HG02610 (cell line): Measurements from ENCODE around the gene ANGPTL7.
"Not testable (repeated sequence)": the region's sequence is repeated elsewhere in the genome, so short reads cannot be mapped to it uniquely, and the experiment has no call there.

Experiments used
- ATAC-seq: cut with Tn5 transposase; IDR thresholded peaks from one replicate; pipeline ENCODE4 v1.9.1; 2021; ENCODE audit warnings: mild to moderate bottlenecking, moderate library complexity; ENCODE audit not compliant: unreplicated experiment

ANGPTL7 gene

DNA sequence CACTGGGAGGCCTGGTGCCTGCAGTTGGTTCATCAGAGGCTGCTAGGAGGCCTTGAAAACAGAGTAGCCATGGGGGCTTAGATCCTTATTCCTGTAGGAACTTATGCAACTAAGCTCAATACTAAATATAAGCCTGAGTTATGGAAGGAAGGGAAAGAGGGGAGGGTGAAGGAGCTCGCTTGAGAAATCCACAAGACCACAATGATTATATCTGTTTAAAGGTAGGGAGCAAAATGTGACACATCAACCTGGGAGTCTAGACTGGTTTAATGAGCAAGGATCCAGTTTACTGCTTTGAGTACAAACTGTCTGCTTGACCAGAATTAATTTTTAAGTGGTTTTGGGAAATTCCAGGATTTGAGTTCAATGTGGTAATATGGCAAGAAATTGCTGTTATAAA, 20.4 kb upstream of the ANGPTL7 start:
- no peak for ATAC-seq

DNA sequence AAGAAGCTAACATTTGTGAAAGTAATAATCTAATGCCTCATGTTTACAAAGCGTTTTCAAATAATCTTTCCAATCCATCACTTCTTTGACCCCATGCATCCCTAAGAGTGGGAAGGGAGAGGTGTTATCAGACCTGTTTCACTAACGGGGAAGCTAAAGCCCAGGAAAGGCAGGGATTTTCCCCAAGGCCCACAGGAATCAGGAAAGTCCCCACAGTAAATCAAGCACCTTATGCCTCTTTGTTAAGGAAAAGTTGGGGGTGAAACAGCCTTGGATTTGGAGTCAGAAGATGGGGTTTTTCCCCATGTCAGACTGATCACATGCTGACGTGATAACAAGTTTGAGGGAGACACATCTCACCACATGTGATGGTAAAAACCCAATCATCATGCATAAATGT, 20.0 kb upstream of the ANGPTL7 start:
- no peak for ATAC-seq

DNA sequence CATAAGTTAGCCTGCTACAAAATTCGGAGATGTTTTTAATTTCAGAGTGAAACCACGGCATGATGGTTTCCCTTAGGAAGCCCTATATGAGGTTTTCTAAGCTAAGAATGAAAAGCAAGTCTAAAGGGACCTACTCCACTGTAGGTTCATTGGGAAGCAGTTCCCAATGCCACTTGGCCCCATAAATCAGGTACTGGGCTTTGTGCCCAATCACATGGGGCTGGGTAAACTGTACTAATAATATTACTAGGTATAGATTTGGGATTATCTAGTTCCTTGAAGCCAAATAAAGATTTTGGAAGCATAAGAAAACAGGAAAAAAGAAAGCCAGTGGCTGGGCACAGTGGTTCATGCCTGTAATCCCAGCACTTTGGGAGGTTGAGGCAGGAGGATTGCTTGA, 19.1 kb upstream of the ANGPTL7 start:
- no peak for ATAC-seq

DNA sequence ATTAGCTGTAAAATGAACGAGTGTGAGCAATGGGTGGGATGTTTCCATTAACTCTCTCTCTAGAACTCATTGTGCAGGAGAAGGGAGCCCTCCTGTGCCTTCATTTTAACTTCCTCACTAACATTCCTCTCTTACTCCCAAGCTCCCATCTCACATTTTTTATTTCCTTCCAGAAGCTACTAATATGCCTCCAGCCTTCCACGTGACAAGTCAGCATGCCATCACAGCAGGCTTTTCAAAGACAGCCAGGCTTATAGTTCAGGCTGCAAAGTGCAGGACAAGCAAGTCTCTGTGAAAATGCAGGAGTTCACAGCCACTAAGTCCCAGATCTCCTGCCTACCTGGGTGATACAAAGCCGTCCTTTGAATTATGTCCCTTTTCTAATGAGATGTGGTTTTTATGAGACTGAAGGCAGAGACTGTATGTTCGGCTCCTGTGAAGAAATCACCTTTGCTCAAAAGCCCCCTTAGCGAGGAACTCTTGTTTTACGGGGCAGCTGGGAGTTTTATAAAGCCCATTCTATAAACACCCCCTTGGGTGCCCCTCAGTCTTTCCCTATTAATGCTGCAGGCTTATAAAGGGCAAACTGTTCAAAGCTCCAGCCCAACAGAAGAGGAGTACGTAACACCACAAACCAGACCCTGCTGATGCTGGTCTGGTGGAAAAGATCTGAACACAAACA, 14.8 kb upstream of the ANGPTL7 start:
- ATAC-seq = no peak

DNA sequence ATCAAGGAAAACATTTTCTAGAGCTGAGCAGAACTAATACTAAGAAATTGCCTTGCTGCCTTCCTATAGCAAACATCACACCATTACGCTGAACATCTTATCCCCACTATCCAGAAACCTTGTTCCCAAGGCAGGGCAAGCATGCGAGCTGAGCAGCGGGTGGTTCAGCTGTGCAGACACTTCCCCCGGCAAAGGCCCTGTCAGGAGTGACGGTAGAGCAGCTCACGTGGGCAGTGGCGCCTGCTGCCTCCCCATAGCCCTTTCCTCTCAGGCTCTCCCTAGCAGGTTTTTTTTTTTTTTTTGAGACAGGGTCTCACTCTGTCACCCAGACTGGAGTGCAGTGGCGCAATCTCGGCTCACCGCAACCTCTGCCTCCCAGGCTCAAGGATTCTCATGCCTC, 13.7 kb upstream of the ANGPTL7 start:
- ATAC-seq = no peak

DNA sequence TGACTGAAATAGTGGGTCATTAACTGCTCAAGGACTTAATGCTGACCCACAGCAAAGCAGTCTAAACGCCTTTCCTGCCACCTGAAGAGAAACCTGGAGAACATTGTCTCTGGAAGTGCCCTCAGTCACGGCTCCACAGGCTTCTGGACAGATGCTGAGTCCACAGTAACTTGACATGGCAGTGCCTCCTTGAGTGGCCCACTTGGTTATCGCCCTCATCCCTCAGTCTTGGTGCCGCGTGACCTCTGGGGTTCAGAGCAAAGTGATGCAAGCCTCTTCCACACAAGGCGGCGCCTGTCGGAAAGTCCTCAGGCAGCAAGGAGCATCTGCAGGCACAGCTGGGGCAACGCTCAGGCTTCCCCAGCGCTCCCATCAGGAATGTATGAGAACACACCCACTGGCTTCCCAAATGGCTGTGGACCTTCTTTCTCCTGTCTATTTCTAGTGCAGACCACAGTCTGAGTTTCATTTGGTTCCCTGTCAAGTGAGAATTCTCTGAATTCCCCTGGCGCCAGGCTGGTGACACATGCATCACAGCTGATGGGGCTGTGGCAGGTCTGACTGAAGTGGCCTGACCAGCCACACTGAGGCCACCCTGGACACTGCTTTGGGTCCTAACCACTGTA, 13.0 kb upstream of the ANGPTL7 start:
- no peak for ATAC-seq

DNA sequence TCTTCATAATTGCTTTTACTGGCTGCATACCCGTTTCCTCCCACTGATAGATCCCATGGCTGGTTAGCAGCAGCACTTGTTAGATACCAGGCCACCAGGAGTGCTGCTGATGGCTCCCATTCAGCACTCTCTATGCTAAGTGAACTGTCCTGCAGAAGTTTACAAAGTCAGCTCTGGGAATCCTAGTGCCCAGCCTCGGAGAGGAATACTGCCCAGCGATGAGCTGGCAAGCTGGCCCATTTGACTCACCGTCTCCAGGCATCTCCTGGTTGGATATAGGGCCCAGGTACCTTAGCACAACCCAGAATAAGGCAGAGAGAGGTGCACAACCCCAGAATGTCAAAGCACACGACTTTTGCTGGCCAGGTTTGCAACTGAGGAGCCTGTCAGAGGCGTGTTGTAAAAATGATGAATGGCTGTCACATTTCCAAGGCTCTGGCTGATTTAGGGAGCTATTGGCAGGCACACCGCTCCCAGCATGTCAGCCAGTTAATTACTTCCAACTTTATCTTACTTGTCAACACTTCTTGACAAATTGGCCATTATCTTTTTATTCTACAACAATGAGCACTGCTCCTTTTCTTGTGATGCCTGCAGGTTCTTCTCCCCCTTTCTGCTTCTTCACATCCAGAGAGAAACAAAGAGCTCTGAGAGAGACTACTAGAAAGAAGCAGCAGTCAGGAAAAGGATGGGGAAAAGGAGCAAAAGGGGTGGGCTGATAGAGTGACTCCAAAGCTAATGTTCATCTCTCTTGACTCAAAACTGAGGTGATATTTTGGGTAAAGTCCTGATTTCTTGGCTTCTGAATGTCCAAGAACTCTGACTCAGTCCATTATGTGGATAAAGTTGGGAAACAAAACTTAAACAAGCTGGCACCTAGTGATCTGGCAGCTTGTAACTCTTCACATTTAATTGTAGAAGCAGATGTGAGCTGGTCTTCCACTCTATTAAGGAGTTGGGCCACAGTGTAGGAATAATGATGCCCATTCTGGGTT, 10.8 kb upstream of the ANGPTL7 start:
- ATAC-seq = no peak

DNA sequence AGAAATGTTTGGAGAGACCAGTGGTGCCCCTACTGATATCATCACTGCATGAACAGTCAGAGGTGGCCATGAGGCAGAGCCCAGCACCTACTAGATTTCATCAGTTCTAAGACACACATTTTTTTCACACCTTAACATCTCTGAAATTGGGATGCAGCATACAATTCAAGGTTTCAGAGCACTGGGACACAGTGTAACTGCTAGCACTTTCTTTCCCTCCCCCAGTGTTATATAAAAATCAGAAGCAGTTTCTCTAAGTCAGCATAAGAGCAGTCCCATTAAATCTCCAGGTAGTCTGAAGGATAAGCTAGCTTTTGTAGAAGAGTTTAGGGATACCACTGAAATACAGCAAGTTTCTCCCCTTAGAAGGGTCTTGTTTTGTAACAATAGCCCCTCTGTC, 10.0 kb upstream of the ANGPTL7 start:
- ATAC-seq = no peak

DNA sequence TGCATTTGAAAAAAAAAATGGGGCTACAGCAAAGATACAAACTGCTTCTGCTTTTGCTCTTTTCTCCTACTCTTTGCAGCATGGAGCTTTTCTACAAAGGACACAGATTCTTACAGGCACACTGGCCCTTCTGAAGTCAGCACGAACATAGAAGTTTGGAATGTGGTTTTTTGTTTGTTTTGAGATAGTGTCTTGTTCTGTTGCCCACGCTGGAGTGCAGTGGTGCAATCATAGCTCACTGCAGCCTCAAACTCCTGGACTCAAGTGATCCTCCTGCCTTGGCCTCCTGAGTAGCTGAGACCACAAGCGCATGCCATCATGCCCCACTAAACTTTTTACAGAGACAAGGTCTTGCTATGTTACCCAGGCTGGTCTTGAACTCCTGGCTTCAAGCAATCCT, 9.4 kb upstream of the ANGPTL7 start:
- not testable (repeated sequence) for ATAC-seq

DNA sequence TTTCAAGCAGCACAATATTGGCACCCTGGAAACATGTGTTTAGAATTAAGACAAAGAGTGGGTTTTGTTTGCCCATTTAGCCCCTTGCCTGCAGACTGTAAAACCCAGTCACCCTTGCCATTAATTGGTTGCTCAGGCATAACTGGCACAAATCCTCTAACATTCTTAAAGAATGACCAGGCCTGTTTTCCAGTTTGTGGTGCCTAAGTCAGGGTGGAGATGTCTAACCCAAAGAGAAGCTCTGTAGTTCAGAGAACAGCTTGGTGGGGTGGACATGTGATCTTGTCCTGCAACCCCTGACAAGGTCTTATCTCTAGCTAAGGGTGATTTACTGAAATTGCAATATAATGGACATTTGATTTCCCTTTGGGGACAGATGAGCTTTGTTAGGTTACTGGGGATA, 8.8 kb upstream of the ANGPTL7 start:
- no peak for ATAC-seq

DNA sequence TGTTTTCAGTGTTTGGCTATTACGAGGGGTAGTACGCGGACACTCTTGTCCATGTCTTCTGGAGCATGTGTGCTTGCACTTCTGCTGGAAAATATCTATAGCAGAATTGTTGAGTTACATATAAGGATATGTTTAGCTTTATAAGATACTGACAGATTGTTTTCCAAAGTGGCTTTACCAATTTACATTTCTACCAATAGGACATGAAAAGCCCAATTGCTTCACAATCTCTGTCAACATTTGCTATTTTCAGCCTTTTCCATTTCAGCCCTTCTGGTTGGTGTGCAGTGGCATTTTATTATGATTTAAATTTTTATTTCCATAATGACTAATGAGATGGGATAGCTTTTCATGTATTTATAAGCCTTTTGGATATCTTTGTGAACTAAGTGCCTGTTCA, 6.3 kb upstream of the ANGPTL7 start:
- ATAC-seq = no peak

DNA sequence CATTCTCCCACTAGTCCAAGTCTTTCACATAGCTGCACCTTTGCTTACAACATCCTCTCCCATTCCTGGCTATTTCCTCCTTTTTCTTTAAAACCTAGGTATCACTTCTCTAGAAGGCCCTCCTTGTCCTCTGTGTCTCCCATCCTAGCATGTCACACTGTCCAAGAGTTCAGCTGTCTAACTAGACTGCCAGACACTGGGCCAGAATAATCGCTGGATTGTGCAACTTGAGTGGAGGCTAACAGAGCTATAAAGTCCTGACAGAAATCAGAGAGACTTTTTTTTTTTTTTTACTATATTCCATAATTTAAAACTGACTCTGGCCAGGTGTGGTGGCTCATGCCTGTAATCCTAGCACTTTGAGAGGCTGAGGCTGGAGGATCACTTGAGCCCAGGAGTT, 4.2 kb upstream of the ANGPTL7 start:
- no peak for ATAC-seq

DNA sequence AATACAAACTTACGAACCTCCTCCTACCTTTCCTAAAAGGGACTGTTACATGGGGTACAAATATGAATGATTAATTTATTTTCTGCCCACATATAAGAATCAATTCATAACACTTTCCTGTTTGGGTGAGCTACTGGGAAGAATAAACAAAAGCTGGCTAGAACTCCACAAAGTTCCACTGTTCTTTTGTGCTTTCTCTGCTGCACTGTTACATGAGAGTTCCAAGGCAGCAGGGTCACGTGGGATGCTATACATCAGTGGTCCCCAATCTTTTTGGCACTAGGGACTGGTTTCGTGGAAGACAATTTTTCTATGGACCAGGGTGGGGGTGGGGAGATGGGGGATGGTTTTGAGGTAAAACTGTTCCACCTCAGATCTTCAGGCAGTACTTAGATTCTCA, 2.2 kb upstream of the ANGPTL7 start:
- ATAC-seq = no peak

DNA sequence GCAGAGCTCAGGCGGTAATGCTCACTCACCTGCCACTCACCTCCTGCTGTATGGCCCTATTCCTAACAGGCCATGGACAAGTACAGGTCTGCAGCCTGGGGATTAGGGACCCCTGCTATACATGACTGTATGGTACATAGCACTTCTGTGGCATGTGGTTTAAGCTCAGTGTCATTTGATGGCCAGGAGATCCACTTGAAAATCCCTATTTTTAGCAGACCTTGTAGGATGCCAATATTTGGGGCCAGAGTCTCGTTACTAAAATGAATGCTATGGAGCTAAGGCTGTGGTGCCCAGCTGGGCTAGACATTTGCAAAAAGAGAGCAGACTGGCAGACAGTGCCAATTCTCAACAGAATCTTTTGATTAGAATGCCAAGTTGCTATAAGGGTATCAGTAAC, 1.7 kb upstream of the ANGPTL7 start:
- ATAC-seq = no peak

DNA sequence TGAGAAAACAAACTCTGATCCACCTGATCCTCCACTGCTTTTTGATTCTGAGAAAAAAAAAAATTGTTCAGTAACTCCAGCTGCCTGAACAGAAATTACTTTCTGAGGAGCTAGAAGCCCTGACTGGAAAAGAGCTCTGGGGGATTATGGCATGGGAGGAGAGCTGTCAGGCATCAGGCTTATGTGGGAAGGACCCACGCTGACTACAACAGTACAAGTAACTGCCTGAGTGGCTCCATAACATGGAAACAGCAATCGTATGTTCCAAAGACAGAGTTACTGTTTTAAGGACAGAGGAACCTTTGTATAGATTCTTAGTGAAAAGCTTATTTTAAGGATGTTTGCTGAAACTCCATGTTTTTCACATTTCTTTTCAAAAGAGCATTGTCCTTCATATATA, 1.2 kb upstream of the ANGPTL7 start:
- no peak for ATAC-seq

DNA sequence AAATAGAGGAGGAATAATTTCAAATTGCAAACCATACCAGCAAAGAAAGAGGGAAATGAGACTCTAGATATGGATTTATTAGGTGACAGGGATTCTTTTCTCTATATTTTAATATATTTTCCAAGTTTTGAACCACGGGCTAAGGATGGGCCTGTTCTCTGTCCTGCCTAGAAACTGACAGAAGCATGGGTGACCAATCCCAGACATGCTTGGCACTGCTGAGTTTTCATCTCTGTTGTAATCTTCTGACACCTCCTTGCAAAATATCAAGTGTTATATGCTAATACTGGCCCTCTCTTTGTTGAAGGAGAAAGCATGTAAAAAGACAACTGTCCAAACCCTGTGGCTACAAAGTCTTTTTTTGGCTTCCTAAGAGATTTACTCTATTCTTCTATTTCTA, 774 bp upstream of the ANGPTL7 start:
- no peak for ATAC-seq

DNA sequence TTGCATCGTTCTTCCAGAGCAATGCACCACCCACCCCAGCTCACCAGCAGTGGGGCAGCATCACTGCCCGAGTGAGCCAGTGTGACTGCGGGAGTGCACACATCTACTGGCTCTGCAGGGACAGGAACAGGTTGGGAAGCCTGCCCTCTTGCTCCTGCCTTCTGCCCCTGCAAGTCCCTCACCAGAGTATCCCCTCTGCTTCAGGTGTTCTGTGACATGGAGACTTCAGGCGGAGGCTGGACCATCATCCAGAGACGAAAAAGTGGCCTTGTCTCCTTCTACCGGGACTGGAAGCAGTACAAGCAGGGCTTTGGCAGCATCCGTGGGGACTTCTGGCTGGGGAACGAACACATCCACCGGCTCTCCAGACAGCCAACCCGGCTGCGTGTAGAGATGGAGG, 4.2 kb downstream of the ANGPTL7 start:
- no peak for ATAC-seq

DNA sequence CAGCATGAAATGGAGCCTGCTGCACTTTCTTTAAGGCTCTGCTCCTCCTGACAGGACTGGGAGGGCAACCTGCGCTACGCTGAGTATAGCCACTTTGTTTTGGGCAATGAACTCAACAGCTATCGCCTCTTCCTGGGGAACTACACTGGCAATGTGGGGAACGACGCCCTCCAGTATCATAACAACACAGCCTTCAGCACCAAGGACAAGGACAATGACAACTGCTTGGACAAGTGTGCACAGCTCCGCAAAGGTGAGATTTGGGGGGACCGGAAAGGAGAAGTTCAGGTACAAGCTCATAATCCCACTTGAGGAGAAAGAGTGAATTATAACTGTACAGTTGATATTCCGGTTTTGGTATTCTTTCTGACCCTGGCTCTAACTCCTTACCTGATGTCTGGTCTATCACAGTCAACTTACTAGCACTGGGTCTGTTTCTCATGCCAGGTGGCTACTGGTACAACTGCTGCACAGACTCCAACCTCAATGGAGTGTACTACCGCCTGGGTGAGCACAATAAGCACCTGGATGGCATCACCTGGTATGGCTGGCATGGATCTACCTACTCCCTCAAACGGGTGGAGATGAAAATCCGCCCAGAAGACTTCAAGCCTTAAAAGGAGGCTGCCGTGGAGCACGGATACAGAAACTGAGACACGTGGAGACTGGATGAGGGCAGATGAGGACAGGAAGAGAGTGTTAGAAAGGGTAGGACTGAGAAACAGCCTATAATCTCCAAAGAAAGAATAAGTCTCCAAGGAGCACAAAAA, 5.4 kb downstream of the ANGPTL7 start:
- no peak for ATAC-seq

DNA sequence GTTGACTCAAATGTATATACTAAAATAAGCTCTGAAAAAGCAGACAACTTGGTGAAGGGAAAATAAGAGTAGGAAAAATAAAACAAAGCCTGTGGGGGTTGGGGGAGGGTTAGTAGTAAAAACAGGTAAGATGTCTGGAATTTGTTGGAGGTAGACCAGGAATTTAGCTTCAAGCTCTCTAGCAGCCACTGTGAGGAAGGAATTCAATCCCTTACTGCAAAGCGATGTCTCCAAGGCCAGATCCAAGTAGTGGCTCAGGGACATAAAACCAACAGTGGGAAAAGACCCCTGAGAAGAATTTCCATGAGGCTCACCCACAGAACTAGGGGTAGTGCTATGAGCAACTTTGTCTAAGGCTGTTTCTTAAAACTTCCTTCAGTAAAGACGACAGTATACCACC, 7.8 kb downstream of the ANGPTL7 start:
- no peak for ATAC-seq

DNA sequence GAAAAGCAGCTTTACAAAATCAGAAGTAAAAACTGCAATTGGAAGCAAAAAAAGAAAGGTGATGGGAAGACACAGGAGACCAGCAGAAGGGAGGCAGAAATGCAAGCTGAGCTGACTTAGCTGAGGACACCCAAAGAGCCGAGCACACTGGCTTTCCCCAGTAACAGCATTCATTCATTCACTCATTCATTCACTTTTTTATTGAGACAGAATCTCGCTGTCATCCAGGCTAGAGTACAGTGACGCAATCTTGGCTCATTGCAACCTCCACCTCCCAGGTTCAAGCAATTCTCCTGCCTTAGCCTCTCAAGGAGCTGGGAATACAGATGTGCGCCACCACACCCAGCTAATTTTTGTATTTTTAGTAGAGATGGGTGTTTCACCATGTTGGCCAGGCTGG, 8.2 kb downstream of the ANGPTL7 start:
- ATAC-seq = no peak

DNA sequence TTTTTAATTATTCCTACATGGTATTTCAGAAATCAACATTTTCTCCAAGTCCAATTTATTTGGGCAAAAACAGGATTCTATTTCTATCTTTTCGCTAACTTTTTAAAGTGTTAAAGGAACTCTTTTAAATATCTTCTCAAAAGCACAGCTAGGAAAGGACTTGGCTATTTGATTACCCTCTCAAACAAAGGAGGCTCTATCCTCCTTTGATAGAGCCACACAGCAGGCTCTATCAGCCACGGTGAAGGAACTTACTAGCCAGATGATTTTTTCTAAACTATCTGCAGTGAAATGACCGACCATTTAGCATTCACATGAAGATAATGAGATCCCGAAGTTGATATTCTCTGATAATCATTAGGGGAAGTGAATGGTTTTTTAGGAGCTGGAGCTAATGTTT, 9.1 kb downstream of the ANGPTL7 start:
- no peak for ATAC-seq
